ENCODE data around the gene TBX1.

GRCh38 chr22:19797086-19798002 is 36.8 kb downstream of the TBX1 start:
- TF ChIP-seq POLR2A (IDR thresholded peaks at IDR 0.05; ENCODE audit: extremely low read depth, insufficient read length) (no peak), CTCF (IDR thresholded peaks at IDR 0.05; ENCODE audit: low read depth, low read length) (no peak)

Data from NB4 (cell line).